Tibial artery (tissue), 4 donors: ENCODE measurements around the gene GFOD1.

Experiments used
- DNase-seq, 2 donors: peaks; one replicate each; pipeline ENCODE4 v3.0.0-alpha.2; 2019
- H3K27ac ChIP-seq, 2 donors: fragments of 200-600 bp; sonication (generic) in 1 of 2; 1 replicate in 1 of 2; 2 replicates in 1 of 2; pipeline ENCODE4 v1.5.1; 2018 to 2019; ENCODE audit warnings: mild to moderate bottlenecking in 1 of 2
- H3K27me3 ChIP-seq, 2 donors: fragments of 200-600 bp; sonication (generic) in 1 of 2; one replicate each; pipeline versions ENCODE4 v1.5.1 to v1.6.0; 2016 to 2019
- H3K36me3 ChIP-seq, 3 donors: fragments of 200-600 bp; sonication (generic) in 2 of 3; one replicate each; pipeline ENCODE4 v1.5.1; 2016 to 2019; ENCODE audit warnings: mild to moderate bottlenecking in 2 of 3
- H3K4me1 ChIP-seq, 4 donors: fragments of 200-600 bp; sonication (generic) in 2 of 4; 1 replicate in 3 of 4; 2 replicates in 1 of 4; pipeline ENCODE4 v1.5.1; 2016 to 2019
- H3K4me3 ChIP-seq, 2 donors: fragments of 200-600 bp; sonication (generic) in 1 of 2; 1 replicate in 1 of 2; 2 replicates in 1 of 2; pipeline ENCODE4 v1.5.1; 2018 to 2019; ENCODE audit warnings: mild to moderate bottlenecking in 2 of 2
- H3K9me3 ChIP-seq, 3 donors: fragments of 200-600 bp; sonication (generic) in 1 of 3; one replicate each; pipeline ENCODE4 v1.5.1; 2016 to 2019
- intact Hi-C: fragments of 100-400 bp; cut with DNase I; formaldehyde crosslinking; loops from one replicate; pipeline ENCODE4 v1.15.0; 2023; ENCODE audit warnings: low total_unique reads
- TF ChIP-seq, protein P1 (sequence below), 2 experiments: fragments of 200-600 bp in 1 of 2; fragments of 450-650 bp in 1 of 2; IDR thresholded peaks; one replicate each; pipeline ENCODE4 v1.5.1; 2017 to 2019; ENCODE audit warnings: antibody characterized with exemption in 2 of 2, mild to moderate bottlenecking in 1 of 2, moderate library complexity in 1 of 2

The GFOD1 gene

DNA sequence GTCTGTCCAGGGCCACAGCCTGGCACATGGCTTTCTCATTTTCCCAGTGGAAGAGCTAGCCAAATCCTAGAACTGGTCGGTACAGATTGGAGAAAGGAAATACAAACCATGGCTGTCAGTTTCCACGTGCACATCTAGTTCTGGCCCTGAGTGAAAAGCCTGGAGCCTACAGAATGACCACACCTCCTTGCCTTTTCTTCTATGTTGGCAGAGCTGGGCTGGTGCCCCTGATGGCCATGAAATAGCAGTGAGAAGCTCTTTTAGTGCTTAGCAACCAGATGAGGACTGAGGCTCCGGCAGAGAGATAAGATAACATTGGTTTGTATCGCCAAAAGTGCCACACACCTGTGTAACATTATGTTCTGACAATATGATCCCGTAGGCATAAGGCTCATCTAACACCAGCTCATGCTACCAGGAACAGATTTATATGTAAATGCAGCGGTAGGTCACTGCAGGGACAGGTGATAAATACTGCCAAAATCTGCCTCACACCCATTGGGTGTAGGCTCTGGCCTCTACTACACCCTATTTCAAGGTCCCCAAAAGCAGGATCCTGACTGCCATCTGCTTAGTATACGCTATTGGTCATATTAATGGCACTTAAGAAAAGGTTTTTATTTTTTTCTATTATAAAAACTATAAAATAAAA lies 119.2 kb downstream of the GFOD1 start:
- no peaks in the 10 kb centered on the region for H3K27me3 ChIP-seq
- intact Hi-C loops, result no loop called here
- no peak overlapping the region for H3K4me3 ChIP-seq
- H3K36me3 ChIP-seq, result peaks cover 13 to 17% (median 15%) of the 10 kb centered on the region in 3 donors
- no peaks in the 10 kb centered on the region for H3K9me3 ChIP-seq
- peak overlapping the region; percentile 31 to 41 for H3K27ac ChIP-seq
- TF ChIP-seq, protein P1, sequence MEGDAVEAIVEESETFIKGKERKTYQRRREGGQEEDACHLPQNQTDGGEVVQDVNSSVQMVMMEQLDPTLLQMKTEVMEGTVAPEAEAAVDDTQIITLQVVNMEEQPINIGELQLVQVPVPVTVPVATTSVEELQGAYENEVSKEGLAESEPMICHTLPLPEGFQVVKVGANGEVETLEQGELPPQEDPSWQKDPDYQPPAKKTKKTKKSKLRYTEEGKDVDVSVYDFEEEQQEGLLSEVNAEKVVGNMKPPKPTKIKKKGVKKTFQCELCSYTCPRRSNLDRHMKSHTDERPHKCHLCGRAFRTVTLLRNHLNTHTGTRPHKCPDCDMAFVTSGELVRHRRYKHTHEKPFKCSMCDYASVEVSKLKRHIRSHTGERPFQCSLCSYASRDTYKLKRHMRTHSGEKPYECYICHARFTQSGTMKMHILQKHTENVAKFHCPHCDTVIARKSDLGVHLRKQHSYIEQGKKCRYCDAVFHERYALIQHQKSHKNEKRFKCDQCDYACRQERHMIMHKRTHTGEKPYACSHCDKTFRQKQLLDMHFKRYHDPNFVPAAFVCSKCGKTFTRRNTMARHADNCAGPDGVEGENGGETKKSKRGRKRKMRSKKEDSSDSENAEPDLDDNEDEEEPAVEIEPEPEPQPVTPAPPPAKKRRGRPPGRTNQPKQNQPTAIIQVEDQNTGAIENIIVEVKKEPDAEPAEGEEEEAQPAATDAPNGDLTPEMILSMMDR (IDR thresholded peaks at IDR 0.05), result no peak
- DNase-seq, result no peak
- H3K4me1 ChIP-seq, result peaks cover 0 to 61% (median 34%) of the 10 kb centered on the region in 4 donors

DNA sequence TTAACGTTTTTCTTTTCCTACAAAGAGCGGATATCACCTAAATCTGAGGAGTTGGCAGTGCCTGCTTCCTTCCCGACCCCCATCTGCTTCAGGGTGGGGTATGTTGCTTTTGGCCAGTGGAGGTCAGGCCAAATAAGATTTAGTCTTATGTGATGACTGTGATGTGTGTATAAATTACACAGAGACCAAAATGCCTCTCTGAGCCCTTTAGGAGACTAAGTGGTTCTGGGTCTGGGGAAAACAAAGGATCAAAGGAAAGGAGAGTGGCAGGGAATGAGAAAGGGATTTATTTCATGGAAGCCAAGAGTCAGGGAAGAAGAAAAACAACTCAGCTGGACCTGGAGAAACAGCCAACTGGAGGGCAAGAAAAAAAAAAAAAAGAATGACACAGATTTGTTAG lies 120.0 kb downstream of the GFOD1 start:
- Histone ChIP-seq H3K27me3 (no peaks in the 10 kb centered on the region), H3K4me1 (peaks cover 0 to 53% (median 27%) of the 10 kb centered on the region in 4 donors), H3K36me3 (peaks cover 13 to 17% (median 15%) of the 10 kb centered on the region in 3 donors), H3K9me3 (no peaks in the 10 kb centered on the region), H3K4me3 (no peak overlapping the region), H3K27ac (peak overlapping the region; percentile 31 to 41)
- intact Hi-C loops, result no loop called here
- TF ChIP-seq, protein P1 (IDR thresholded peaks at IDR 0.05), result no peak
- no peak for DNase-seq

DNA sequence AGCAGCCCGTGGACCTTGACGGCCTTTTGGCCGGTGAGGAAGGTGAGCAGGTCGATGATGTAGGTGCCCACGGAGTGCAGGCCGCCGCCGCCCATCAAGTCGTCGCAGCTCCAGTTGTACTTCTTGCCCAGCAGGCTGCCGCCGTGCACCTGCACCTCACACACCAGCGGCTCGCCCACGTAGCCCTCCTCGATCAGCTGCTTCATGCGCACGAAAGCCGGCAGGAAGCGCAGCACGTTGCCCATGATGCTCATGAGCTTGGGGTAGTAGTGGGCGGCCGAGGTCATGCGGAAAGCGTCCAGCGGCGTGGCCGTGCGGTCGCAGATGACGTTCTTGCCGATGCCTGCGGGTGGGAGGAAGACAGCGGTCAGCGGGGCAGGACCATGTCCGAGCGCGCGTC lies 122.1 kb downstream of the GFOD1 start:
- Histone ChIP-seq H3K27me3 (no peaks in the 10 kb centered on the region), H3K4me1 (peaks cover 0 to 37% (median 14%) of the 10 kb centered on the region in 4 donors), H3K27ac (no peak overlapping the region), H3K36me3 (peaks cover 13 to 17% (median 15%) of the 10 kb centered on the region in 3 donors), H3K9me3 (no peaks in the 10 kb centered on the region), H3K4me3 (no peak overlapping the region)
- DNase-seq, result no peak
- intact Hi-C loops, result no loop called here
- TF ChIP-seq, protein P1 (IDR thresholded peaks at IDR 0.05), result no peak

DNA sequence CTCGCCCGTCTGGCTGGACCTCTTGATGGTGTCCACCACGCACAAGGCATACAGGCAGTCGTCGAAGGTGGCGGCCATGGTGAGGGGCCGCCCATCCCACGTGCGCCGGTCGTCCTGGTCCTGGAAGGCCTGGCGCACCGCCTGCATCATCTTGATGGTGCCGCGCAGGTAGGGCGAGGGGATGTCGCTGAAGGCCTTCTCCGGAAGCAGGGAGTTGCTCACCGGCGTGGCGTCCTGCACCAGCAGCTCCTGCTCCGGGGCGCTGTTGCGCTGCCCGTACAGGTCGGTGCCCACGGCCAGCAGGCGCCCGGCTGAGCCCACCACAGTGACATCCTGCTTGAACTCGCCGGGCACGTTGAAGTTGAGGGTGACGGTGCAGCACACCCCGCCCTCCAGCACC lies 122.6 kb downstream of the GFOD1 start:
- H3K9me3 ChIP-seq, result no peaks in the 10 kb centered on the region
- intact Hi-C loops, result no loop called here
- peaks cover 0 to 32% (median 14%) of the 10 kb centered on the region in 4 donors for H3K4me1 ChIP-seq
- no peak for DNase-seq
- TF ChIP-seq, protein P1 (IDR thresholded peaks at IDR 0.05), result no peak
- H3K4me3 ChIP-seq, result no peak overlapping the region
- H3K27ac ChIP-seq, result no peak overlapping the region
- H3K27me3 ChIP-seq, result no peaks in the 10 kb centered on the region
- peaks cover 13 to 17% (median 15%) of the 10 kb centered on the region in 3 donors for H3K36me3 ChIP-seq

DNA sequence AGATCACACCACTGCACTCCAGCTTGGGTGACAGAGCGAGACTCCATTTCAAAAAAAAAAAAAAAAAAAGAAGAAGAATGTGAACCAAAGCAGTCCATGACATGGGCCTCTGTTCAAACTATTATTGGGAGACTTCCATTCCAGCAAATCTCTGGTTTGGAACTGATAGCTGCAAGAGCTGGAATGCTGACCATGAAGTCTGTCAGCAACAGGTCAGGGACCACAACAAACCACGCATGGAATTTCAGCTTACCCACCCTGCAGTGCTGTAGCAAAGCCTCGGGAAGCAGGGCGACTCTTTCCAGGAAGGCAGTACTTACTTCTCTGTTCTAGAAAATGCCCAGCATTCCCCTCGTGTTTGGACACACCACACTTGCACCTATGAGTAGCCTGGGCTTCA lies 125.0 kb downstream of the GFOD1 start:
- Histone ChIP-seq H3K4me1 (peaks cover 0 to 9% (median 3%) of the 10 kb centered on the region in 4 donors), H3K9me3 (no peaks in the 10 kb centered on the region), H3K4me3 (no peak overlapping the region), H3K27me3 (no peaks in the 10 kb centered on the region), H3K36me3 (peaks cover 13 to 21% (median 17%) of the 10 kb centered on the region in 3 donors), H3K27ac (no peak overlapping the region)
- intact Hi-C loops, result no loop called here
- no peak for DNase-seq
- TF ChIP-seq, protein P1 (IDR thresholded peaks at IDR 0.05), result no peak
